WTC11 (cell line): ENCODE data around the gene GRPEL1.

Experiments
- FOXJ3 ChIP-seq: sonication (generic); formaldehyde crosslinking; IDR thresholded peaks from 2 replicates; pipeline ENCODE4 v1.9.0; 2021; ENCODE audit warnings: missing genetic modification reagents, mild to moderate bottlenecking, borderline replicate concordance
- TF ChIP-seq, protein P1 (sequence below): fragments of 200-600 bp; IDR thresholded peaks from 2 replicates; pipeline ENCODE4 v1.8.0; 2022; ENCODE audit warnings: antibody characterized with exemption
- TF ChIP-seq, protein P2 (sequence below): sonication (generic); formaldehyde crosslinking; IDR thresholded peaks from 2 replicates; pipeline ENCODE4 v1.8.1; 2023; ENCODE audit warnings: mild to moderate bottlenecking, missing genetic modification reagents, moderate library complexity

DNA sequence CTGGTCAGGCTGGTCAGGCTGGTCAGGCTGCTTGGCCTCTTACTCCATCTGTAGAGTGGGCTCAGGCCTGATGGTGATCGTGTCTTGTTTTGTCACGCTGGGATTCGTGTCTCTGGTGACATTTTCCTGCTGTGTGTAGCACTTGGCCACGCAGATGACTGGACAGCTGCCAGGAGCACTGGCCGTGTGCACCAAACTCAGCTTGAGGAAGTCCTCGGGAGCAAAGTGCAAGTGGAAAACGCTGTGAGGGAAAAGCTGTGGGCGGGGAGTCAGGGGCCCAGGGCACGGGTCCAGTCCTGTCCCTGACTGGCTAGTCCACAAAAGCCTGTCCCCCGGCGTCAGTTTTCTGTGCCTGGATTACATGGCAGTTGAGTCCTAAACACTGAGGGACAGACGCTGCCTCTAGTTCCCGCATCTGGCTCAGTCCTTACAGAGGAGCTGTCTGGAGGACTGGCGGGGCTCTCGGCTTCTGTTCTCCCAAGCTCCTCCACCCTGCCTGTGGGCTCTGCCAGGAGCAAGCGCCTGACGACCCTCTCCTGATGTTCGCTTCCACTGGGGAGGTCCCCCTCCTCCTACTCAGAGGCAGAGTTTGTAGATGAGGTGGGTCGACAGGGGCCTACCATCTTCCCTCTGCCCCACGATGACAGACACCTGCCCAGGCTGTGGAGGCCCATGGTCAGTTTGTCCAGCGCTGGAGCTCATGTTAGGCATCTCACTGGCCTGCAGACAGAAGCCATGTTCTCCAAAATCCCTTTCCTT, 35.9 kb upstream of the GRPEL1 start:
- no peak for TF ChIP-seq FOXJ3 (CRISPR knock-in tag)
- TF ChIP-seq, protein P1, sequence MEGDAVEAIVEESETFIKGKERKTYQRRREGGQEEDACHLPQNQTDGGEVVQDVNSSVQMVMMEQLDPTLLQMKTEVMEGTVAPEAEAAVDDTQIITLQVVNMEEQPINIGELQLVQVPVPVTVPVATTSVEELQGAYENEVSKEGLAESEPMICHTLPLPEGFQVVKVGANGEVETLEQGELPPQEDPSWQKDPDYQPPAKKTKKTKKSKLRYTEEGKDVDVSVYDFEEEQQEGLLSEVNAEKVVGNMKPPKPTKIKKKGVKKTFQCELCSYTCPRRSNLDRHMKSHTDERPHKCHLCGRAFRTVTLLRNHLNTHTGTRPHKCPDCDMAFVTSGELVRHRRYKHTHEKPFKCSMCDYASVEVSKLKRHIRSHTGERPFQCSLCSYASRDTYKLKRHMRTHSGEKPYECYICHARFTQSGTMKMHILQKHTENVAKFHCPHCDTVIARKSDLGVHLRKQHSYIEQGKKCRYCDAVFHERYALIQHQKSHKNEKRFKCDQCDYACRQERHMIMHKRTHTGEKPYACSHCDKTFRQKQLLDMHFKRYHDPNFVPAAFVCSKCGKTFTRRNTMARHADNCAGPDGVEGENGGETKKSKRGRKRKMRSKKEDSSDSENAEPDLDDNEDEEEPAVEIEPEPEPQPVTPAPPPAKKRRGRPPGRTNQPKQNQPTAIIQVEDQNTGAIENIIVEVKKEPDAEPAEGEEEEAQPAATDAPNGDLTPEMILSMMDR, result no peak
- TF ChIP-seq, protein P2, sequence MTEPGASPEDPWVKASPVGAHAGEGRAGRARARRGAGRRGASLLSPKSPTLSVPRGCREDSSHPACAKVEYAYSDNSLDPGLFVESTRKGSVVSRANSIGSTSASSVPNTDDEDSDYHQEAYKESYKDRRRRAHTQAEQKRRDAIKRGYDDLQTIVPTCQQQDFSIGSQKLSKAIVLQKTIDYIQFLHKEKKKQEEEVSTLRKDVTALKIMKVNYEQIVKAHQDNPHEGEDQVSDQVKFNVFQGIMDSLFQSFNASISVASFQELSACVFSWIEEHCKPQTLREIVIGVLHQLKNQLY, result no peak
